Rectal smooth muscle tissue (tissue), 1 donor: ENCODE measurements around the gene ANO4.
"Not testable (repeated sequence)": the region's sequence is repeated elsewhere in the genome, so short reads cannot be mapped to it uniquely, and the experiment has no call there.

ENCODE experiments used
- H3K27ac ChIP-seq: one replicate; pipeline ENCODE4 v1.7.0; 2013; ENCODE audit warnings: low read depth, low read length, inconsistent platforms
- H3K27me3 ChIP-seq: one replicate; pipeline ENCODE4 v1.7.0; 2013; ENCODE audit warnings: low read length; ENCODE audit not compliant: control insufficient read depth, insufficient read depth
- H3K36me3 ChIP-seq: one replicate; pipeline ENCODE4 v1.7.0; 2013; ENCODE audit warnings: low read length; ENCODE audit not compliant: control insufficient read depth, insufficient read depth
- H3K4me1 ChIP-seq: one replicate; pipeline ENCODE4 v1.7.0; 2013; ENCODE audit warnings: low read length; ENCODE audit not compliant: control insufficient read depth, insufficient read depth
- H3K4me3 ChIP-seq: one replicate; pipeline ENCODE4 v1.7.0; 2013; ENCODE audit warnings: low read length
- H3K9ac ChIP-seq: one replicate; pipeline ENCODE4 v1.7.0; 2013; ENCODE audit warnings: low read length

Gene ANO4

GRCh38 chr12:101077791-101078528 lies 283.4 kb downstream of the ANO4 start:
- Histone ChIP-seq H3K27ac (no peak overlapping the region), H3K36me3 (no peaks in the 10 kb centered on the region), H3K4me1 (no peaks in the 10 kb centered on the region), H3K9ac (no peak overlapping the region), H3K27me3 (no peaks in the 10 kb centered on the region), H3K4me3 (no peak overlapping the region)

GRCh38 chr12:101078536-101079285 lies 284.1 kb downstream of the ANO4 start:
- H3K27ac ChIP-seq: no peak overlapping the region

GRCh38 chr12:101082706-101083105 lies 288.1 kb downstream of the ANO4 start:
- H3K27ac ChIP-seq: no peak overlapping the region
- no peaks in the 10 kb centered on the region for H3K27me3 ChIP-seq
- no peaks in the 10 kb centered on the region for H3K36me3 ChIP-seq
- H3K4me3 ChIP-seq: no peak overlapping the region
- no peaks in the 10 kb centered on the region for H3K4me1 ChIP-seq
- H3K9ac ChIP-seq: no peak overlapping the region

More at GRCh38 chr12:101078536-101079285, 284.1 kb downstream of the ANO4 start:
- Histone ChIP-seq H3K9ac (no peak overlapping the region), H3K4me1 (no peaks in the 10 kb centered on the region), H3K36me3 (no peaks in the 10 kb centered on the region), H3K27me3 (no peaks in the 10 kb centered on the region), H3K4me3 (no peak overlapping the region)

- H3K4me3 ChIP-seq: no peak overlapping the region
- H3K36me3 ChIP-seq: no peaks in the 10 kb centered on the region
- no peak overlapping the region for H3K9ac ChIP-seq
- H3K4me1 ChIP-seq: no peaks in the 10 kb centered on the region
- no peak overlapping the region for H3K27ac ChIP-seq
- no peaks in the 10 kb centered on the region for H3K27me3 ChIP-seq
These were observed 292.0 kb downstream of the ANO4 start for GRCh38 chr12:101086490-101087135.

GRCh38 chr12:101087920-101088319 lies 293.3 kb downstream of the ANO4 start:
- H3K36me3 ChIP-seq: no peaks in the 10 kb centered on the region
- no peak overlapping the region for H3K9ac ChIP-seq
- H3K27ac ChIP-seq: no peak overlapping the region
- no peak overlapping the region for H3K4me3 ChIP-seq
- no peaks in the 10 kb centered on the region for H3K4me1 ChIP-seq
- H3K27me3 ChIP-seq: no peaks in the 10 kb centered on the region

GRCh38 chr12:101089271-101089670 lies 294.7 kb downstream of the ANO4 start:
- no peak overlapping the region for H3K9ac ChIP-seq
- no peaks in the 10 kb centered on the region for H3K27me3 ChIP-seq
- H3K4me1 ChIP-seq: no peaks in the 10 kb centered on the region
- H3K36me3 ChIP-seq: no peaks in the 10 kb centered on the region
- H3K27ac ChIP-seq: no peak overlapping the region
- no peak overlapping the region for H3K4me3 ChIP-seq

GRCh38 chr12:101090222-101090621 lies 295.6 kb downstream of the ANO4 start:
- not testable (repeated sequence) for H3K27me3 ChIP-seq, H3K4me3 ChIP-seq, H3K4me1 ChIP-seq, H3K9ac ChIP-seq, H3K27ac ChIP-seq, H3K36me3 ChIP-seq

GRCh38 chr12:101097829-101098580 lies 303.4 kb downstream of the ANO4 start:
- Histone ChIP-seq H3K9ac (no peak overlapping the region), H3K4me3 (no peak overlapping the region), H3K36me3 (no peaks in the 10 kb centered on the region), H3K27me3 (no peaks in the 10 kb centered on the region), H3K27ac (no peak overlapping the region), H3K4me1 (no peaks in the 10 kb centered on the region)

- H3K27ac ChIP-seq: no peak overlapping the region
- H3K9ac ChIP-seq: no peak overlapping the region
- H3K36me3 ChIP-seq: no peaks in the 10 kb centered on the region
- no peaks in the 10 kb centered on the region for H3K4me1 ChIP-seq
- H3K27me3 ChIP-seq: no peaks in the 10 kb centered on the region
- H3K4me3 ChIP-seq: no peak overlapping the region
These were observed 312.6 kb downstream of the ANO4 start for GRCh38 chr12:101107032-101107763.

- no peaks in the 10 kb centered on the region for H3K36me3 ChIP-seq
- H3K27me3 ChIP-seq: no peaks in the 10 kb centered on the region
- no peak overlapping the region for H3K4me3 ChIP-seq
- H3K27ac ChIP-seq: no peak overlapping the region
- no peaks in the 10 kb centered on the region for H3K4me1 ChIP-seq
- no peak overlapping the region for H3K9ac ChIP-seq
These were observed 313.6 kb downstream of the ANO4 start for GRCh38 chr12:101108130-101108529.

- no peak overlapping the region for H3K4me3 ChIP-seq
- no peaks in the 10 kb centered on the region for H3K4me1 ChIP-seq
- no peaks in the 10 kb centered on the region for H3K27me3 ChIP-seq
- H3K9ac ChIP-seq: no peak overlapping the region
- H3K27ac ChIP-seq: no peak overlapping the region
- no peaks in the 10 kb centered on the region for H3K36me3 ChIP-seq
These were observed 316.3 kb downstream of the ANO4 start for GRCh38 chr12:101110866-101111265.
